GM19035 (cell line): ENCODE measurements around the gene SMURF1.

ENCODE experiments used
- ATAC-seq: cut with Tn5 transposase; IDR thresholded peaks from one replicate; pipeline ENCODE4 v1.9.1; 2021; ENCODE audit not compliant: unreplicated experiment

The SMURF1 gene

DNA sequence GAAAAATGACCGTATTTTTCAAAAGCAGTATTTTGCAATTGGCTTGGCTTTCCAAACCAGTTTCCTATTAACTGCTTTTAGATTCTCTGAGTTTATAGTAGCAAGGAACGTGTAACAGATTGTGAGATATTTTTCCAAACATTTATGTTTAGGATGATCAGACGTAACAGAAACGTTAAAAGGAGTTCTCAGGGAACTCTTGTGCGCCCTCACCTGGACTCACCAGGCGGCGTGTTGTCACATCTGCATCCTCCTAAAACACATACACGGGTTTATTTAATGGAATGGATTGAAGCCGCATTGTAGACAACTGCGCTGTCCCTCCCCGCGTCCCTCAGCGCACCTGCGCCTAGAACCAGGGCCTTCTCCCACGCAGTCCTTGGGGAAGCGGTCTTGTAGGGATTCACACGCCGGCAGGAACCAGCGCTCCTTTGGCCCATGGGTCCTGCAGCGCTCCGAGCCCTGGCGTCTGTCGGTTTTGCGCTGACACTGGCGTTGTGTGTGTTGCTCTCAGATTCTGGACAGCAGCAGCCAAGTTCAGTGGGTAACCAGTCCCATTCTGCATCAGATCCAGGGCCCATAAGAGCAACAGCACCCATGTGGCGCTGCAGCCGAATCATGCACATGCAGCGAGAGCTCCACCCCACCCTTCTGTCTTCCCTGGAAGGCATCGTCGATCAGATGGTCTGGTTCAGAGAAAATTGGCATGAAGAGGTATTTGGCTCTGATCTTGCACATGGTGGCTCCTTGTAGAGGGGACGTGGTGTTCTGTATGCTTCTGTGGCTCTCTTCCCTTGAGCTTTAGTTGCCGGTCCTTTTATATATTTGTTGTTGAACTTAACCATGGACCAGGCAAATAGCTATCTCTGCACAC, 150.6 kb downstream of the SMURF1 start:
- ATAC-seq, result no peak

DNA sequence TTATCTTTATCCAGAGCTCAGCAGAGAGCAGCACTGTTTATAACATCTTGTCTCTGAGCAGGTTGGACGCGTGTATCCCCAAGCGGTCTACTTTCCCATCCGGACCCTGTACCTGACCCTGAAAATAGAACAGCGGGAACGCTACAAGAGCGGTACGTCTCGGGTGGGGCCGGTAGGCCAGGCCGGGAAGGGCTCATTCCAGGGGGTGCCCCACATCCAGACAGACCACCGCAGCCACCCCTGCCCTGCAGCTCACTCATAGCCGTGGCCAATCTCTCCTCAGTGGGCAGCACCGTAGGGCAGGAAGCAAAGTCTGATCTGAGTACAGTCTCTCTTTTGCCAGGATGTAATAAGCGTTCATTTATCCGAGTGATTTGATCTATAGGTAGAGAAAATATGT, 151.8 kb downstream of the SMURF1 start:
- no peak for ATAC-seq

DNA sequence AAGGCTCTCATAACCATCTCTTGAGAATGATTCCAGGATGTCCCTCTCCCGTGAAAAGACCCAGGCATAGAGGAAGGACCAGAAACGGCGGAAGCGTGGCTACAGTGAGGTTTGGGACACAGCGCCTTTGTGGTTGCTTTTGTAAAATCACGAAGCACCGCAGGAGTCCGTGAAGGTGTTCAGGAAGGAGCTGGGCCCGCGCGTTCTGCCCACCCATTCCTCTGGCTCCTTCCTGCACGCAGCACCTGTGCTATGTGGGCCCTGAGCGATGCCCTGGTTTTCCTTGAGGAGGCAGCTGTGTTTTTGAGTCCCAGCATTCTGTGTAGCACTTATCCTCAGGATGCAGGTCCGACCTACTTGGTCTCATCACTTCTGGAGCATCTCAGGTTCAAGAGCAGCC, 152.8 kb downstream of the SMURF1 start:
- ATAC-seq, result no peak

DNA sequence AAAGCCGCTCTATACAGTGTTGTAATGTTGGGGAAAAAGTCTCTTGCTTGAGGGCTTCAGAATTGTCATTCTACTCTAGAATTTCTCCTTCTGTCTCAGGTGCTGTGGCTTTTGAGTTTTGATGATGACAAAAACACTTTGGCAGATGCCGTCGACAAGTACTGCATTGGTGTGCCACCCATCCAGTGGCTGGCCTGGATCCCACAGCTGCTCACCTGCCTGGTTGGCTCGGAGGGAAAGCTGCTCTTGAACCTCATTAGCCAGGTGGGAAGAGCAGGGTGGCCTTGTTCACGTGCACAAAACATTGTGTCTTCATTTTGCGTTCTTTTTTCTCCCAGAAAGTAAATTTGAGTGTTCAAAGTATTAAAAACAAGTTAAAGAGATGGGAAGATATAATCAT, 153.6 kb downstream of the SMURF1 start:
- no peak for ATAC-seq

DNA sequence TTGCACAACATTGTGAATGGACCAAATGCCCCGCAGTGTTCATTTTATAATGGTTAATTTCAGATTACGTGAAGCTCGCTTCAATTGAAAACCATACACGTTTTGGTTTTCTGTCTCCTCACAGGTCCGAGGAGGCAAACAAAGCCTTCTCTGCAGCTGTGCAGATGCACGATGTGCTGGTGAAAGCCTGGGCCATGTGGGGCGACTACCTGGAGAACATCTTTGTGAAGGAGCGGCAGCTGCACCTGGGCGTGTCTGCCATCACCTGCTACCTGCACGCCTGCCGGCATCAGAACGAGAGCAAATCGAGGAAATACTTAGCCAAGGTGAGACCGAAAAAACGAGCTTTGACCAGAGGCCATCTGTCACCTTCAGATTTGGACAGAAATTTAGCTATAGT, 155.3 kb downstream of the SMURF1 start:
- ATAC-seq, result no peak

DNA sequence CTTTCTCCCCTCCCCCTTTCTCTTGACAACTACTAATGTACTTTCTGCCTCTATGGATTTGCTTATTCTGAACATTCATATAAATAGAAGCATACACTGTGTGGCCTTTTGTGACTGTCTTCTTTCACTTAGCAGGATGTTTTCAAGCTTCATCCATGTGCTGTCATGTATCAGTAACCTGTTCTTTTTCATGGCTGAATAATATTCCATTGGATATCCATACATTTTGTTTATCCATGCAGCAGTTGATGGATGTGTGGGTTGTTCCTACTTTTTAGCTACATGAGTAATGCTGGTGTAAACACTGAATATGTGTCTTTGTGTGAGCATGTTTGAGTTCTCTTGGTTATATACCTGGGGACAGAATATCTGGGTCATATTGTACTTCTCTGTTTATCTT, 158.0 kb downstream of the SMURF1 start:
- no peak for ATAC-seq

DNA sequence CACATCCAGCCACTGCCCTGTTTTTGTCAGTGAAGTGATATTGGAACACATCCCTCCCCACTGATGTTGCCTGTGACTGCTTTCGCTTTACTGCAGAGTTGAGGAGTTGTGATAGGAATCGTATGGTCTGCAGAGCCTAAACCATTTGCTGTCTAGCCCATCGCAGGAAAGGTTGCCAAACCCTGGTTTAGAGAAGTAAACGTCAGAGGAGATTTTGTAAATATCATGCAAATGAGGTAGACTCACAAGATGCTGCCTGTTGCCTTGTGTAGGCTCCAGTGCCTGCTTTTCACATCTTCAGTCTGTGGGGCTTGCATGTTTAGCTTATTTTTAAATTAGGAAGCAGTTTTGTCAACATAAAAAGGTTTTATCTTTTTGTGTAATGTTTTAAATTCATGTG, 158.5 kb downstream of the SMURF1 start:
- no peak for ATAC-seq

DNA sequence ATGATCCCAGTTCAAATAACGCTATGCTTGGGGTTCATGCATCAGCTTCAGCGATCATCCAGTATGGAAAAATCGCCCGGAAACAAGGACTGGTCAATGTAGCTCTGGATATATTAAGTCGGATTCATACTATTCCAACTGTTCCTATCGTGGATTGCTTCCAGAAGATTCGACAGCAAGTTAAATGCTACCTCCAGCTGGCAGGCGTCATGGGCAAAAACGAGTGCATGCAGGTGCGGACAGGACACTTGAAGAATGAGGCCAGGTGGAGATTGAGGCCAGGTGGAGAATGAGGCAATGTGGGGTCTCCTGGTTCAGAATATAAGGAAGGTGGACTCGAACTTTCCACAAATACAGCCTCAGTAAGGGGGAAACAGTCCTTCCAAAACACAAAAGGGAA, 159.8 kb downstream of the SMURF1 start:
- ATAC-seq, result no peak

DNA sequence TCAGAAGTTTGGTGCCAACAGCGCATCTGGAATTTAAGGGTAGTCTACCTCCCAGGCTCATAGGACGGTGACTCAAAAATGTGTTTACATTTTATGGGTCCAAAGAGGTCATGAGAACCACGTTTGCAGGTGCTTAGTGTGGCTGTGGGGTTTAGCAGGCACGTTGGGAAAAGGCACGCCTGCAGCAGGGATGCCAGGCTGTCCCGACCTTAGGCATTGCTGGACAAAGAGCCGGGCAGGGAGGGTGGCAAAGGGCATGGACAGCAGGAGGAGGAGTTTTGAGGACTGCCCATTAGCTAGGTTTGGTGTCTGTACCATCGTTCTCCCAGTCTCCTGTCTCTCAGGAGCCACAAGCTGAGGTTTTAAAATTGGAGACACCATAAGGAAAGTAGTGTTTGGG, 161.2 kb downstream of the SMURF1 start:
- no peak for ATAC-seq

DNA sequence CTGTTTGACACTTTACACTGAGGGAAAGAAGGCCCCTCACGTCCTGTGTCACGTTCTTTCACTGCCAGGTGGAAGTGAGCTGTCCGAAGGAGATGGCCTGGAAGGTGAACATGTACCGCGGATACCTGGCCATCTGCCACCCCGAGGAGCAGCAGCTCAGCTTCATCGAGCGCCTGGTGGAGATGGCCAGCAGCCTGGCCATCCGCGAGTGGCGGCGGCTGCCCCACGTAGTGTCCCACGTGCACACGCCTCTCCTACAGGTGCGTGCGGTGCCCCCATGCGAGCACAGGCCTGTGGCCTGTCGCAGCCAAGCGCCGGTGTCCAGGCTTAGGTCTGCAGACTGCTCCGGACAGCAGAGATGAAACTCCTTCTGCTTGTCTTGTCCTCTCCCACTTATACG, 162.2 kb downstream of the SMURF1 start:
- no peak for ATAC-seq

DNA sequence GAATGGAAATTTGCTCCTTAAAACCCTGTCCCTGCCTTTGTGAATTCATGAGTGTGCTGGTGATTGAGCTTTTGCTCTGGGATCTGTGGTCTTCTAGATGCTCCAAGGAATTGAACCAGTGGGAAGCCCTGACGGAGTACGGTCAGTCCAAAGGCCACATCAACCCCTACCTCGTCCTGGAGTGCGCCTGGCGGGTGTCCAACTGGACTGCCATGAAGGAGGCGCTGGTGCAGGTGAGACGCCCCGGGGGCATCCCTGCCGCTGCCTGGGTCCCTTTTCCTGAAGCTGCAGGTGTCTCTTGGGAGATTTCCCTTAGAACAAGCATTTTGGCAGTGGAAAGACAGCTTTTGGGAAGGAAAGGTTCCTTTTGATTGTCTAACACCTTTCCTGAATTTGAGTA, 165.2 kb downstream of the SMURF1 start:
- ATAC-seq, result no peak
